ENCODE measurements around the gene RAB3GAP2.
A peak's percentile ranks its signal among the peaks of the same experiment; 100 is the strongest.
"Not testable (repeated sequence)": the region's sequence is repeated elsewhere in the genome, so short reads cannot be mapped to it uniquely, and the experiment has no call there.

Gene RAB3GAP2

DNA sequence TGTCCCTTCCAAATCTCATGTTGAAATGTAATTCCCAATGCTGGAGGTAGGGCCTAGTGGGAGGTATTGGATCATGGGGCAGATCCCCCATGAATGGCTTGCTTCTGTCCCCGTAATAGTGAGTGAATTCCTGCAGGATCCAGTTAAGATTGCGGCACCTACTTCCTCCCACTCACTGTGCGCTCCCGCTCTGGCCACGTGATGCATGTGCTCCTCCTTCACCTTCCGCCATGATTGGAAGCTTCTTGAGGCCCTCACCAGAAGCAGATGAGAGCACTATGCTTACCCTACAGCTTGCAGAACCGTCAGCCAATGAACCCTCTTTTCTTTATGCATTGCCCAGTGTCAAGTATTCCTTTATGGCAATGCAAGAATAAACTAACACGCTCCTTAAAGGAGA is 14.9 kb upstream of the RAB3GAP2 start:
- no peak for DNase-seq

DNA sequence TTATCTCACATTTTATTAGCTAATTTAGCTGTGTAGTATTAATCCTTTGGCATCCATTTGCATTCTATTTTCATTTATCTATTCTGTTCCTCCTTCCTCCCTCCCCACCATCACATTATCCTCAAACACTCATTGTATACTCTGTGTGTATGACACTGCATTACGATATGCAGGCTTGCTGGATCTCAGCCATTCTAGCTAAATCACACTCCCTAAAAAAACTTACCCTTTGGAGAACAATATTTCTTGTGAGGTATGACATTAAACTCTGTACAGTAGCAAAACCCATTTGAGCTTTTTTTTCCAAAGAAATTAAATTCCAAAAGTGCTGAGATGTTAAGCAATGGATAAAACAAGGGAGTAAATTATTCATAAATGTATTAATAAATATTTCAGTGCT is 11.4 kb upstream of the RAB3GAP2 start:
- DNase-seq, result no peak

DNA sequence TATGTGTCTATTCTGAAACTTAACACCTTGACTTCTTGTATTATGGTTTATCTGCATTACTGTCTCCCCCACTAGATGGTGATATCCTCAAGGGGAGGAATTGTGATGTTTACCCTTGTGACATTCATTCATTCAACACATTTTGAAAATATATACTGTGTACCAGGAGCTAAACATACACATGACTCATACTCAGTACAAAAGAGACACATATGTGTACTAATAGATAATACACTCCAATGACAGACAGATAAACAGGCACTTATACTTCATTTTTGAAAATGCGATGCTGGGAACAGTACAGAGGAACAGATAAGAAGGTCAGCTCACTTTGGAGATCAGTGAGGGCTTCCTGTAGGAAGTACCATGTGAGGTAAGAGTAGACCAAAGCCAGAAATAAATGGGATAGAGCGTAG is 8.9 kb upstream of the RAB3GAP2 start:
- no peak for DNase-seq

DNA sequence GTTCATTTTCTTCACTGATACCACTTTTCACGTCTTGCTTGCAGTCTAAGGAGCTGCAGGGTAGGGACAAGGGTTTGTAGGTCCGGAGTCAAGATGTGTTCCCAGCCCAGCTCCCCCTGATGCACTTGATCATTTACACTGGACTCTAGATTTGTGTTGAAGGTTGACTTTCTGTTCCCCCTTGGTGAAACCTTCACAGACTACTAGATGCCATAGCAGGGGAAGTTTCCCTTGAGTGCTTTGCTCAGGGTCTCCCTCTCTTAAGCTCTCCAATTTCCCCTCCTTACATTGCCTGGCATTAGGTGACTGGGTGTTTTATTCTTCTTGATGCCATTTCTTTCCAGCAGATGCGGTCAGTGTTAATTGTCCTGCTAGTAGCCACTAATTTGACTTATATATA is 8.0 kb upstream of the RAB3GAP2 start:
- no peak for DNase-seq

DNA sequence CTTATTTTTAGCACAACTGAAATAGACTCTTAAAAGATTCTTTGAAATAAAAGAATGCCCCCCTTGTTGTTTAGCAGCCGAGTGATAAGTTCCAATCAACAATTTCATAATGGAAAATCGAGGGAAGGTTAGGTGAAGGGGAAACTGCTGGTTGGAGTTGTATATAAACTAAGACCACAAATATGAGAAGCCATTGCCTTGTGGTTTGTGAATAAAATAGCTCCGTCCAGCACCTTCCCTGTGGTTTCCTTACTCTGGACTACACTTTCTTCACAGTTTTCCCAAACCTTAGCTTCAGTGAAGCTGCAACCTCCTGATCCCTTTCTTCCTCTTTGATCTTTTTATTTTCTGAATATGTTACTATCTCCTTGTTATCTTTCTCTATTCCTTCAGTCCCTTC is 6.7 kb upstream of the RAB3GAP2 start:
- DNase-seq, result no peak

DNA sequence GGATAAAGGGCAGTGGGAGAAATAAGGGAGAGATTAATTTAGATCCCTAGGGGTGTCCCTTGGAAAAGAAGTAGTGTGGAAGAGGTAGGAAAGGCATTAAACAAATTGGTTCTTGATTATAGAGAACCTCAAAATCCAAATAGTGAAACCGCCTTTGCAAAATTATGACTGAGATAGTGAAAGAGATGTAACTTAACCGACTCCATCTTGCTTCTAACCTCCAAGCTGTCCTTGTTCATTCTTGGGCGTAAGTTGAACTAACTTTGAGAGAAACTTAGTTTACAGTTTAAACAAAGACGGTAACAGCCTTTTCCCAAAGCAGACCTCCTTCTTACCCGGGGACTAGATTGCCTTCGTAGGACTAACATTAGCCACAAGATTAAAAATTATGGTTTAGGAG is 3.2 kb upstream of the RAB3GAP2 start:
- no peak for DNase-seq

DNA sequence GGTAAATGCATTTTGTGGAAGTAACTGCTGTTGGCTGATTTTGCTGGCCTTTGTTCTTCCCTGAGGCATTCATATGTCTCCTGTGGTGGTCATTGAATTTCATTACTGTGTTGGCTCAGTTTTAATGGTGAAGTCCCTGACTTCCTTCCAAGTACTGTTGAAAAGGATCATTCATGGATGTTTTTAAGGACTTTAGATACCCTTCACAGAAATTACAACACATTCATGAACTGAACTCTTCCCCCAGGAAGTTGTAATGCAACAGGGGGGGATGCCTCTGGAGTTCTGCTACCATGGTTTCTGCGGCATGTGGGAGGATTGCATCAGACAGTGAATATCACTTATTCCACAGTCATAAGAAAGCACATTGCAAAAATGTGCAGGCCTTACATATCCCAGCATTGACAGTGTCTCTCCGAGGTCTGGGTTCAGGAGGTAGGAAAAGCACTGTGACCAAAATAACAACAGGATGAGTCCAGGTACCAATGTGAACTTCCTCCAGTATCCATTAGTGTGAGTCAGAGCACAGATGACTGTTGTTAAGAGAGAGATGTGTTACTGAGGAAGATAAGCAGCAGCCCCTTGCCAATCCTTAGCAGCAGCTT is 2.1 kb upstream of the RAB3GAP2 start:
- no peak for DNase-seq

DNA sequence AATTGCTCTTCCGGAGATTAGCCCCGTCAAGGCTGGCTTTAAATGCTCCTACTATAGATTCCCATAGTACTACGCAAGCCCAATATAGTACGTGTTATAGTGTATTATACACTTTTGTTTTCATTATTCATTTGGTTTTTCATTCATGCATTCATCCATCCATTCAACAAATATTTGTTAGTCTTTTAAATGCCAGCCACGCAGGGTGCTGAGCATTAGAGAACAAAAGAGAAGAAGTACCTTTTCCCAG is 513 bp upstream of the RAB3GAP2 start:
- no peak for DNase-seq

DNA sequence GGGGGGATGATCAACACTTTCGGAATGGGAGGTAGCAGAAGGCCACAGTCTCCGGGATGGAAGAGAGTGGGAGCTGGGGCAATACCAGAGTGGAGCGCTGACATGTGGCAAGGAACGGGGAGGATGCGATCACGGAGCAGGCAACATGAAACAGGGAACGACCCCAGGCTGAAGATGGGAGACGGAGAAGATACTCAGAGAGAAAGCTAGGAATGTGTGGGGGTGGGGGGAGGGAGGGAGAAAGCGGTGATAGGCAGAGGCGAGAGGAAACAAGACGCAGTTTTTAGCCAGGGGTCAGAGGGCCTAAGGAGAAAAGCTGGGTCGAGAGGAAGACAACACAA is 577 bp downstream of the RAB3GAP2 start:
- DNase-seq, result peak in 1 of 2 donors; percentile 10

DNA sequence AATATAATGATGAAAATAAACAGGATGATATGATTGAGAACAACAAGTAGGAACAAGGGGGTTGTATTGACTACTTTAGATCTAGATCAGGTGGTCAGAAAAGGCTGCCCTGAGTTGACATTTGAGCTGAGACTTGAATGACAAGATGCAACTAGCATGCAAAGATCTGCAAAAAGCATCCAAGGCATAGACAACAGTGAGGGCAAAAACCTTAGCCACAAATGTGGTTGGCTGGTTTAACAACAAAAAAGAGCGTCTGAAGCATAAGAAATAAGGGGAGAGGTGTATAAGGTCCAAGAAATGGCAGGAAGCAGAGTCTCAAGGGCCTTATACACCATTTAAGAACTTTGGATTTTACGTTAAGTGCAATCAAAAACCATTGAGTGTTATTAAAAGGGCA is 3.2 kb downstream of the RAB3GAP2 start:
- DNase-seq, result no peak

DNA sequence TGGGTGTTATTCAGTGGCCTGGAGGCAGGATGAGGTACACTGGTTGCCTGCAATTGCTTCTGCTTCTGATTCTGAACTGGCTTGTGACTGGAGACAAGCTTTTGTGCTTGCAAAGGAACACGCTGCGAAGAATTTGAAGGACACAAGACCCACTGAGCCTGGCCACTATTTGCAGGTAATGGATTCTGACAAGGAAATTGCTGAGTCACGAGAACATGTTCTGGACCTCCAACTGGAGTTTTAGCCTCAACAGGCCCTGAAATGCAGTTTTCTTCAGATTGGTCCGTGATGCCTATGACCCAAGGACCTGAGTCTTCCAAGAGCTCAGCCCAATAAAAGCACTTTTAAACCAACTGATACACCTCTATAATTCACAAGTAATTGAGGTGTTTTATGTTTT is 4.6 kb downstream of the RAB3GAP2 start:
- DNase-seq, result no peak

DNA sequence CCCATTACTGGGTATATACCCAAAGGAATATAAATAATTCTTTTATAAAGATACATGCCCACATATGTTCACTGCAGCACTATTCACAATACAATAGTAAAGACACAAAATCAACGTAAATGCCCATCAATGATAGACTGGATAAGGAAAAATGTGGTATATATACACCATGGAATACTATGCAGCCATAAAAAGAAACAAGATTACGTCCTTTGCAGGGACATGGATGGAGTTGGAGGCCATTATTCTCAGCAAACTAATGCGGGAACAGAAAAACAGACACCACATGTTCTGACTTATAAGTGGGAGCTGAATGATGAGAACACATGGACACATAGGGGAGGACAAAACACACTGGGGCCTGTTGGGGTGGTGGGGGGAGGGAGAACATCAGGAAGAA is 12.0 kb downstream of the RAB3GAP2 start:
- DNase-seq, result not testable (repeated sequence)

DNA sequence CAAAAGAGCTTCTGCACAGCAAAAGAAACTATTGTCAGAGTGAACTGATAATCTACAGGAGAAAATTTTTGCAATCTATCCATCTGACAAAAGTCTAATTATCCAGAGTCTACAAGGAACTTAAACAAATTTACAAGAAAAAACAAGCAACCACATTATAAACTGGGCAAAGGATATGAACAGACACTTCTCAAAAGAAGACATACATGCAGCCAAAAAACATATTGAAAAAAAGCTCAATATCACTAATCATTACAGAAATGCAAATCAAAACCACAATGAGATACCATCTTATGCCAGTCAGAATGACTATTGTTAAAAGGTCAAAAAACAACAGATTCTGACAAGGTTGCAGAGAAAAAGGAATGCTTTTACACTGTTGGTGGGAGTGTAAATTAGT is 12.5 kb downstream of the RAB3GAP2 start:
- DNase-seq, result not testable (repeated sequence)

DNA sequence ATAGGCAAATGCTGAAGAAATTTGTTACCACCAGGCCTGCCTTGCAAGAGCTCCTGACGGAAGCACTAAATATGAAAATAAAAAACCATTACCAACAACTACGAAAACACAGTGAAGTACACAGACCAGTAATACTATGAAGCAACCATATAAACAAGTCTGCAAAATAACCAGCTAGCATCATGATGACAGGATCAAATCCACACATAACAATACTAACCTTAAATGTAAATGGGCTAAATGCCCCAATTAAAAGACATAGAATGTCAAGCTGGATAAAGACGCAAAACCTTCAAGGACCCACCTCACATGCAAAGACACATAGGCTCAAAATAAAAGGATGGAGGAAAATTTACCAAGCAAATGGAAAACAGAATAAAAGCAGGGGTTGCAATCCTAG is 16.1 kb downstream of the RAB3GAP2 start:
- DNase-seq, result not testable (repeated sequence)

DNA sequence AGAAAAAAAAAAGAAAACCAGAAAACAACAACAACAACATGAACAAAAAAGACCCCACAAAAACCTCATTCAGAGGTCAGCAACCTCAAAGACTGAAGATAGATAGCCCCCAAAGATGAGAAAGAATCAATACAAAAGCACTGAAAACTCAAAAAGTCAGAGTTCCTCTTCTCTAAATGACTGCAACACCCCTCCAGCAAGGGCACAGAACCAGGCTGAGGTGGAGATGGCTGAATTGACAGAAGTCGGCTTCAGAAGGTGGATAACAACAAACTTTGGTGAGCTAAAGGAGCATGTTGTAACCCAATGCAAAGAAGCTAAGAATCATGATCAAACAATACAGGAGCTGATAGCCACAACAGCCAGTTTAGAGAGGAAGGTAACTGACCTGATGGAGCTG is 17.0 kb downstream of the RAB3GAP2 start:
- DNase-seq, result no peak

DNA sequence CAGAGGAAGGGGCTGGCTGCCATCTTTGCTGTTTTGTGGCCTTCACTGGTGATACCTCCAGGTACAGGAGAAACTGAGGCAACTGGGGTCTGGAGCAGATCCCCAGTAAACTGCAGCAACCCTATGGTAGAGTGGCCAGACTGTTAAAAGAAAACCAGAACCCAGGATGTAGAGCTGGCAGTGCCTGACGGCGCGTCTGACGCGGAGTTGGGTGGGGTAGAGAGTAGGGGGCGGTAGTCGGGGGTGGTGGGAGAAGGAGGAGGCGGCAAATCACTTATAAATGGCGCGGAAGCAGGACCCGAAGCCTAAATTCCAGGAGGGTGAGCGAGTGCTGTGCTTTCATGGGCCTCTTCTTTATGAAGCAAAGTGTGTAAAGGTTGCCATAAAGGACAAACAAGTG is 19.0 kb downstream of the RAB3GAP2 start:
- not testable (repeated sequence) for DNase-seq

DNA sequence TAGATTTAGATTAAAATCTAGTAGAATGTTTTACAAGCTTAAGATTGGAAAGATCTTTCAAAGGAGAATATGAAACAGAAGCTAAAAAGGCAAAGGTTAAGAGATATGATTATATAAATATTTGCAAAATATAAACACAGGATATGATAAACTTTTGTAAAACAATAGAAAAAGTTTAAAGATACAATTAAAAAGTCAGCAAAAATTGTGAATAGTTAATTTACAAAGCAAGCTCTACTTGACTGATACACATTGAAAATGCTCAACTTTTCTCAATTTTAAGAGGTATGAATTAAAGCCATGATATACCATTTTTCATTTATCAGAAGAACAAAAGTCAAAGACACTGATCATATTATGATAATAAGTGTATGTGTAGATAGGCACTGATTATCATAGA is 21.0 kb downstream of the RAB3GAP2 start:
- DNase-seq, result no peak

DNA sequence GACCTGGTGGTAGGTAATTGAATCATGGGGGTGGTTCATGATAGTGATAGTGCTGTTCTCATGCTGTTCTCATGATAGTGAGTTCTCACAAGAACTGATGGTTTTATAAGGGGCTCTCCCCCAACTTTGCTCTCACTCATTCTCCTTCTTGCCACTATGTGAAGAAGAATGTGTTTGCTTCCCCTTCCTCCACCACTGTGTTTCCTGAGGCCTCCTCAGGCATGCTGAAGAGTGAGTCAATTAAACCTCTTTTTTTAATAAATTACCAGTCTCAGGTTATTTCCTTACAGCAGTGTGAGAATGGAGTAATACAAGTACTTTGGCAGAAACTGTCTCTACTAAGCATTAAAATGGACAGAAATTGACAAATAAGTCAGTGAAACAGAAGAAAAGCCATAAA is 21.6 kb downstream of the RAB3GAP2 start:
- DNase-seq, result no peak

DNA sequence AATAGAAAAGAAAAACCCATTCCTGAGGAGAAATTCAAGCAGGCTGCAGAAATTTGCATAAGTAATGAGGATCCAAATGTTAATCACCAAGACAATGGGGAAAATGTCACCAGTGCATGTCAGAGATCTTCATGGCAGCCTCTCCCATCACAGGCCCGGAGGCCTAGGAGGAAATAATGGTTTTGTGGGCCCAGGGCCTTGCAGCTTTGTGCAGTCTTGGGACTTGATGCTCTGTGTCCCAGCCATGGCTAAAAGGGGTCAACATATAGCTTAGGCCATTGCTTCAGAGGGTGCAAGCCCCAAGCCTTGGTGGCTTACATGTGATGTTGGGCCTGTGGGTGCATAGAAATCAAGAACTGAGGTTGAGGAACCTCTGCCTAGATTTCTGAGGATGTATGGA is 22.7 kb downstream of the RAB3GAP2 start:
- DNase-seq, result no peak

DNA sequence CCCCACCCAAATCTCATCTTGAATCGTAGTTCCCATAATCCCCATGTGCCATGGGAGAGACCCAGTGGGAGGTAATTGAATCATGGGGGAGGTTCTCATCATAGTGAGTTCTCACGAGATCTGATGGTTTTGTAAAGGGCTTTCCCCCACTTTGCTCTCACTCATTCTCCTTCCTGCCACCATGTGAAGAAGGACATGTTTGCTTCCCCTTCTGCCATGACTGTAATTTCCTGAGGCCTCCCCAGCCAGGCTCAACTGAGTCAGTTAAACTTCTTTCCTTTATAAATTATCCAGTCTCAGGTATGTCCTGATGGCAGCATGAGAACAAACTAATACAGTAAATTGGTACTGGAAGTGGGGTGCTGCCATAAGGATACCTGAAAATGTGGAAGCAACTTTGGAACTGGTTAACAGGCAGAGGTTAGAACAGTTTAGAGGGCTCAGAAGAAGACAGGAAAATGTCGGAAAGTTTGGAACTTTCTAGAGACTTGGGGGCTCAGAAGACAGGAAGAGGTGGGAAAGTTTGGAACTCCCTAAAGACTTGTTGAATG is 23.5 kb downstream of the RAB3GAP2 start:
- DNase-seq, result not testable (repeated sequence)

DNA sequence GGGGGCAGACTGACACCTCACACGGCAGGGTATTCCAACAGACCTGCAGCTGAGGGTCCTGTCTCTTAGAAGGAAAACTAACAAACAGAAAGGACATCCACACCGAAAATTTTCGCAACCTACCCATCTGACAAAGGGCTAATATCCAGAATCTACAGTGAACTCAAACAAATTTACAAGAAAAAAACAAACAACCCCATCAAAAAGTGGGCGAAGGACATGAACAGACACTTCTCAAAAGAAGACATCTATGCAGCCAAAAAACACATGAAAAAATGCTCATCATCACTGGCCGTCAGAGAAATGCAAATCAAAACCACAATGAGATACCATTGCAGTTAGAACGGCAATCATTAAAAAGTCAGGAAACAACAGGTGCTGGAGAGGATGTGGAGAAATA is 26.4 kb downstream of the RAB3GAP2 start:
- not testable (repeated sequence) for DNase-seq

DNA sequence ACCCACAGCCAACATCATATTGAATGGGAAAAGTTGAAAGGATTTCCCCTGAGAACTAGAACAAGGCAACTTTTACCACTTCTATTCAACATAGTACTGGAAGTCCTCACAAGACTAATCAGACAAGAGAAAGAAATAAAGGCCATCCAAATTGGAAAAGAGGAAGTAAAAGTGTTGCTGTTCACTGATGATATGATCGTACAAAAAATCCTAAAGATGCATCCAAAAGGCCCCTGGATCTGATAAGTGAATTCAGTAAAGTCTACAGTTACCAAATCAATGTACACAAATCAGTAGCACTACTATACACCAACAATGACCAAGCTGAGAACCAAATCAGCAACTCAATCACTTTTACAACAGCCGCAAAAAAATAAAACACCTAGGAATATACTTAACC is 28.3 kb downstream of the RAB3GAP2 start:
- DNase-seq, result no peak

DNA sequence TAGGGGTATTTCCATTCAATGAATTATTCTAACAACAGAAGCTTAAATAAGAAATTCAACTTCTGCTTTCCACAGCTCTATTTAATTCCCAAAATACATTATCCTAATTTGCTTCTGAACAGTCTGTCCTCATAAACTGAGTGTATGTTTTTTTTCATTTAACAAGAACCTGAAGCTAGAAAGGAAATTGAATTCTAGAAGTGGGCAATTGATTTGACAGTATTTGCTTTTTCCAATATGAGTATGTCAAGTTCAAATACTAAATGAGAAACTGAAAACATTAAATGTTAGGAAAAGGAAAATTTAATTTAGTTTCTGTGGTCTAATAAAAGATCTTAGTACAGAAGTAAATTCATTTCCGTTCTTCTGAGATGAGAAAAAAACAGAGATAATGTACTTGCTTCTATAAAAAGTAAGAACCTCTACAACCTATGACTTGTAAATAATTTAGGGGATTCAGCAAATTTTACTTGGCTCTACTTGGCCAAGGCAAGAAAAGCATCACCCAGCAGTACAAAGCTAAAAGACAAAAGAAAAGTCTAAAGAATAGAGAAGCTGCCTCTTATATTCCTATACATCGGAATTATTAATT is 31.1 kb downstream of the RAB3GAP2 start:
- DNase-seq, result no peak

DNA sequence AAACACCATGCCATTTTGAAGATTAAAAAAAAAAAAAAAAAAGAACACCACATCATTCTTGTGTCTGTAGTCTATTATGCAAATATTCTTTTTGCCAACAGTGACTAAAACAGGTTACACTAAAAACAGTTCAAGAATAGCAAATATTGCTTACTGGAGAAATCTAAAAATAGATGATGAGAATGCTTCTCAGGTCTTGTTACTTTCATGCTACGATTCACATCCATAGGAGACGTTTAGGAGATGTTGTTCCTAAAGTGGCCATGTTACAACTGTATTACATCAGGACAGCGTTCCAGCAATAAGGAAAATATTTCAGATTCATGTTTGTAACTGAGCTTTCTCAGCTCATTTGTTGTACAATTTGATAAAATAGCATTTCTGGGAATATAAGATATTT is 32.3 kb downstream of the RAB3GAP2 start:
- no peak for DNase-seq

DNA sequence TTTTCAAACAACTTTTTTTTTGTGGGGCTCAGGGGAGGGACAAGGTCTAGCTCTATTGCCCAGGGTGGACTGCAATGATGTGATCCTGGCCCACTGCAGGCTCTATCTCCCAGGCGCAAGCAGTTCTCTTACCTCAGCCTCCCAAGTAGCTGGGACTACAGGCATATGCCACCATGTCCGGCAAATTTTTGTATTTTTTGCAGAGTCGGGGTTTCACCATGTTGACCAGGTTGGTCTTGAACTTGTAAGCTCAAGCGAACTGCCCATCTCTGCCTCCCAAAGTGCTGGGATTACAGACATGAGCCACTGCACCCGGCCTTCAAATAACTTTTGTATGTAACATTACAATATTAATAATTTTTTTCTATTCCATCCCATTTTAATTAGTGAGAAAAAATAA is 33.0 kb downstream of the RAB3GAP2 start:
- no peak for DNase-seq

All from stimulated activated CD4-positive, alpha-beta T cell treated with anti-CD3 and anti-CD28 coated beads, Interleukin-2, amount 100 ng/mL, for 48 hours (primary cell).